HepG2 (cell line): ENCODE measurements around the gene SCNM1. TPM values are rescaled to one million over a fixed set of nuclear protein-coding genes. Genes with fewer than 3 reads are reported as not detected.

Experiments
- ATAC-seq: fragments of 200-7000 bp; cut with Tn5 transposase; 3 replicates; pipeline ENCODE4 v1.9.1; 2020; ENCODE audit warnings: mild to moderate bottlenecking, moderate library complexity
- BruUV-seq: library from RNA; stranded (reverse); fragments of 400-500 nt; replicated peaks from 2 replicates; lab custom pipeline; 2021; lab: Mats Ljungman, UMichigan
- CTCF ChIA-PET: fragments of 300-600 bp; formaldehyde crosslinking; extraction: SDS; loops from one replicate; lab custom pipeline; 2021; ENCODE audit warnings: low total read pairs, inconsistent platforms, low intra/inter-chr PET ratio; lab: Yijun Ruan, JAX
- POLR2A ChIA-PET: fragments of 350-600 bp; sonication (Branson Sonifier 250); formaldehyde crosslinking; loops from one replicate; lab custom pipeline; 2020; ENCODE audit warnings: antibody characterized with exemption, inconsistent platforms; lab: Yijun Ruan, JAX
- DNase-seq: peaks from one replicate; pipeline ENCODE4 v3.0.0-alpha.2; 2015; ENCODE audit warnings: low spot score
- FAIRE-seq: peaks from 3 replicates; lab custom pipeline; 2011; peaks lifted over from hg19 to GRCh38; lab: Jason Lieb, UNC
- H2AFZ ChIP-seq: one replicate; pipeline ENCODE4 v1.6.1; 2011; ENCODE audit warnings: low read length, inconsistent platforms
- H3K27ac ChIP-seq: fragments of 300-600 bp; 3 replicates; pipeline ENCODE4 v1.8.0; 2011; ENCODE audit warnings: mixed run types, mild to moderate bottlenecking, mixed read lengths, low read length, inconsistent platforms; ENCODE audit not compliant: insufficient read depth; ENCODE audit errors: extremely low read length
- H3K27me3 ChIP-seq, 2 experiments: fragments of 200-600 bp in 1 of 2; 2 replicates in 1 of 2; 3 replicates in 1 of 2; pipeline versions ENCODE4 v1.6.0 to v1.8.0; 2011; ENCODE audit warnings: low read length in 2 of 2, mild to moderate bottlenecking in 2 of 2, moderate library complexity in 2 of 2, inconsistent platforms in 1 of 2; ENCODE audit not compliant: insufficient read depth in 2 of 2, control insufficient read depth in 1 of 2
- H3K36me3 ChIP-seq, 2 experiments: fragments of 200-600 bp in 1 of 2; replicated peaks in 1 of 2; 2 replicates in 1 of 2; 3 replicates in 1 of 2; pipeline versions ENCODE4 v1.5.1 to v1.8.0; 2011; ENCODE audit warnings: low read length in 2 of 2, inconsistent platforms in 1 of 2; ENCODE audit not compliant: insufficient read depth in 2 of 2, control insufficient read depth in 1 of 2
- H3K4me1 ChIP-seq: 2 replicates; pipeline ENCODE4 v1.5.1; 2012; ENCODE audit warnings: low read length, inconsistent platforms; ENCODE audit not compliant: insufficient read depth
- H3K4me2 ChIP-seq: 2 replicates; pipeline ENCODE4 v1.6.0; 2011; ENCODE audit warnings: low read depth, low read length, inconsistent platforms
- H3K4me3 ChIP-seq, 3 experiments: fragments of 200-600 bp in 1 of 3; sonication (generic), shearing (Covaris generic) in 1 of 3; replicated peaks in 1 of 3; 2 replicates each; pipeline ENCODE4 v1.5.1; 2011 to 2016; ENCODE audit warnings: low read length in 3 of 3, inconsistent platforms in 2 of 3, low read depth in 2 of 3, mild to moderate bottlenecking in 2 of 3, control low read depth in 1 of 3, mixed read lengths in 1 of 3; ENCODE audit not compliant: insufficient read depth in 1 of 3
- H3K79me2 ChIP-seq: one replicate; pipeline ENCODE4 v1.6.1; 2011; ENCODE audit warnings: low read length, inconsistent platforms; ENCODE audit not compliant: insufficient read depth
- H3K9ac ChIP-seq: 2 replicates; pipeline ENCODE4 v1.6.0; 2011; ENCODE audit warnings: mild to moderate bottlenecking, low read depth, low read length, inconsistent platforms; ENCODE audit not compliant: insufficient read depth
- H3K9me3 ChIP-seq: 2 replicates; pipeline ENCODE4 v1.5.1; 2012; ENCODE audit warnings: mild to moderate bottlenecking, low read length
- H4K20me1 ChIP-seq: 2 replicates; pipeline ENCODE4 v1.6.0; 2011; ENCODE audit warnings: inconsistent platforms, mild to moderate bottlenecking, low read length, moderate library complexity; ENCODE audit not compliant: insufficient read depth
- ARNT ChIP-seq: fragments of 450-650 bp; IDR thresholded peaks from 2 replicates; pipeline ENCODE4 v1.6.1; 2017
- ATRX ChIP-seq: sonication (generic); formaldehyde crosslinking; IDR thresholded peaks from 2 replicates; pipeline ENCODE4 v1.4.0; 2020; ENCODE audit warnings: missing genetic modification reagents, borderline replicate concordance
- BHLHE40 ChIP-seq: IDR thresholded peaks from 2 replicates; pipeline ENCODE4 v1.6.1; 2011; ENCODE audit warnings: low read length, improper control_type of control experiment
- CBX1 ChIP-seq: IDR thresholded peaks from one replicate; pipeline ENCODE4 v1.6.1; 2016; ENCODE audit warnings: antibody characterized with exemption, low read depth
- CBX2 ChIP-seq, 2 experiments: fragments of 200-600 bp in 1 of 2; sonication (generic); formaldehyde crosslinking in 1 of 2; IDR thresholded peaks; 2 replicates each; pipeline versions ENCODE4 v1.7.0 to v1.8.1; 2018 to 2022; ENCODE audit warnings: low read depth in 2 of 2, low read length in 1 of 2, mild to moderate bottlenecking in 1 of 2, missing genetic modification reagents in 1 of 2
- JARID2 ChIP-seq: sonication (generic); formaldehyde crosslinking; IDR thresholded peaks from 2 replicates; pipeline ENCODE4 v1.8.1; 2023; ENCODE audit warnings: missing genetic modification reagents, inconsistent platforms; ENCODE audit not compliant: insufficient replicate concordance
- KDM3A ChIP-seq: IDR thresholded peaks from 2 replicates; pipeline ENCODE4 v1.6.1; 2018; ENCODE audit warnings: low read depth, missing compliant biosample characterization
- NCOA2 ChIP-seq: sonication (generic); formaldehyde crosslinking; IDR thresholded peaks from 2 replicates; pipeline ENCODE4 v1.8.0; 2022; ENCODE audit warnings: inconsistent platforms
- NR2C2 ChIP-seq: sonication (generic); formaldehyde crosslinking; IDR thresholded peaks from 2 replicates; pipeline ENCODE4 v1.4.0; 2020; ENCODE audit warnings: missing genetic modification reagents, mild to moderate bottlenecking, moderate library complexity, borderline replicate concordance
- RARG ChIP-seq: sonication (generic); formaldehyde crosslinking; IDR thresholded peaks from 2 replicates; pipeline ENCODE4 v1.4.0; 2020; ENCODE audit warnings: low read depth, mild to moderate bottlenecking, missing genetic modification reagents
- RFXANK ChIP-seq: IDR thresholded peaks from 2 replicates; pipeline ENCODE4 v1.6.1; 2016
- ZEB1 ChIP-seq: IDR thresholded peaks from 2 replicates; pipeline ENCODE4 v1.6.1; 2012; ENCODE audit warnings: mild to moderate bottlenecking, low read depth, inconsistent platforms; ENCODE audit not compliant: insufficient replicate concordance
- ZNF101 ChIP-seq: sonication (generic); formaldehyde crosslinking; IDR thresholded peaks from 2 replicates; pipeline ENCODE4 v1.4.0; 2020; ENCODE audit warnings: mild to moderate bottlenecking, low read depth, missing genetic modification reagents, borderline replicate concordance
- ZNF326 ChIP-seq: sonication (generic); formaldehyde crosslinking; IDR thresholded peaks from 2 replicates; pipeline ENCODE4 v1.4.0; 2020; ENCODE audit warnings: missing genetic modification reagents, borderline replicate concordance
- WGBS: methylation state at CpG from one replicate; pipeline ENCODE4 v1.1.6; 2017; ENCODE audit warnings: low lambda C conversion rate; 5-methylcytosine and 5-hydroxymethylcytosine counted together
- in situ Hi-C: cut with HindIII; loops from 2 replicates; pipeline ENCODE4 v1.10.0; 2017; ENCODE audit warnings: low pct_unique_long_range_greater_than_20kb; ENCODE audit not compliant: extremely low pct_ligation_motif_present
- intact Hi-C: fragments of 100-400 bp; cut with micrococcal nuclease; formaldehyde crosslinking; loops from one replicate; pipeline ENCODE4 v1.10.0; 2022; ENCODE audit not compliant: unreplicated experiment
- polyA plus RNA-seq, 8 experiments: library from polyadenylated mRNA; depleted of rRNA in 3 of 8; stranded (reverse) in 7 of 8; unstranded in 1 of 8; fragments of >200 nt; fragmentation: Illumina TruSeq in 4 of 8; extraction: Trizol in 4 of 8; gene quantifications; 2 replicates each; pipeline versions ENCODE4 v1.2.1 to v1.2.3, GENCODE V29; 2011 to 2016; ENCODE audit warnings: low read depth in 4 of 8, missing spikeins in 1 of 8, mixed read lengths in 1 of 8; ENCODE audit not compliant: insufficient read depth in 1 of 8
- total RNA-seq, 5 experiments: library from RNA; depleted of rRNA; stranded (reverse); fragments of >200 nt; fragmentation: Illumina TruSeq; extraction: Trizol; gene quantifications; 2 replicates each; pipeline ENCODE4 v1.2.3, GENCODE V29; 2016; ENCODE audit warnings: low read depth in 1 of 5
- TF ChIP-seq, protein P1 (sequence below): sonication (generic); formaldehyde crosslinking; IDR thresholded peaks from 2 replicates; pipeline ENCODE4 v1.5.0; 2020; ENCODE audit warnings: mild to moderate bottlenecking, missing genetic modification reagents
- TF ChIP-seq, protein P2 (sequence below): sonication (generic); formaldehyde crosslinking; IDR thresholded peaks from 2 replicates; pipeline ENCODE4 v1.4.0; 2020; ENCODE audit warnings: mild to moderate bottlenecking, missing genetic modification reagents
- TF ChIP-seq, protein P3 (sequence below): sonication (generic); formaldehyde crosslinking; IDR thresholded peaks from 2 replicates; pipeline ENCODE4 v1.4.0; 2020; ENCODE audit warnings: mild to moderate bottlenecking, missing genetic modification reagents, borderline replicate concordance

Gene SCNM1
- total and polyA plus RNA-seq, 2 of the 13 experiments (the other 11 are each of a cell fraction or from before 2014, with no cell fraction given), result 16.3 to 31.5 TPM

DNA sequence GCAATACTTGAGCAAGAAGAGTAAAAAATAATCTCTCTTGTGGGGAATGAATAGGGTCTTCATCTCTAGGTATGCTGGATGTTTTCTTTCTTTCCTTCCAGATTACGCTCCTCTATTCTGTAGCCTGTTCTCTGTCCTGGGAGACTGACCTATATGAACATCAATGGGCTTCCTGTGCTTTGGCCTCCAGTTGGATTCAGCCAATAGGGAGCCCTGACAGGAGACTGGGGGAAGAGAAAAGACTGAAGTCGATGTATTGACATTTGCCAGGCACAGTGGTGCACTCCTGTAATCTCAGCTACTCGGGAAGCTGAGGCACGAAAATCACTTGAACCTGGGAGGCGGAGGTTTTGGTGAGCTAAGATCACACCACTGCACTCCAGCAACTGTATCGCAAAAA, 37.1 kb upstream of the SCNM1 start:
- Histone ChIP-seq H3K9ac (no peak overlapping the region), H3K27me3 (no peaks in the 10 kb centered on the region), H3K9me3 (no peaks in the 10 kb centered on the region), H2AFZ (no peak overlapping the region), H3K4me3 (no peak overlapping the region), H3K27ac (no peak overlapping the region), H3K4me1 (peaks cover 20% of the 10 kb centered on the region), H3K79me2 (no peaks in the 10 kb centered on the region), H3K36me3 (no peaks in the 10 kb centered on the region), H4K20me1 (no peaks in the 10 kb centered on the region), H3K4me2 (no peak overlapping the region)
- POLR2A ChIA-PET, result no interaction called here
- intact Hi-C loops, result no loop called here
- ATAC-seq (peak; percentile 62), DNase-seq (no peak), FAIRE-seq (no peak)
- CTCF ChIA-PET, result no interaction called here
- in situ Hi-C loops, result no loop called here
- 39% methylated on average over 6 of the region's 6 CpGs for WGBS
- no TSS peak for BruUV-seq
- TF ChIP-seq RFXANK (no peak), RARG (CRISPR knock-in tag) (no peak), NR2C2 (no peak), BHLHE40 (no peak), NCOA2 (no peak), CBX2 (IDR thresholded peaks at IDR 0.05; ENCODE audit: low read depth, low read length) (no peak), CBX2 (CRISPR knock-in tag; IDR thresholded peaks at IDR 0.05; ENCODE audit: low read depth) (no peak), ZEB1 (no peak), JARID2 (no peak), ARNT (no peak), ZNF101 (CRISPR knock-in tag) (no peak), CBX1 (no peak), ZNF326 (CRISPR knock-in tag) (no peak), ATRX (CRISPR knock-in tag) (no peak), KDM3A (no peak)
- TF ChIP-seq, protein P1, sequence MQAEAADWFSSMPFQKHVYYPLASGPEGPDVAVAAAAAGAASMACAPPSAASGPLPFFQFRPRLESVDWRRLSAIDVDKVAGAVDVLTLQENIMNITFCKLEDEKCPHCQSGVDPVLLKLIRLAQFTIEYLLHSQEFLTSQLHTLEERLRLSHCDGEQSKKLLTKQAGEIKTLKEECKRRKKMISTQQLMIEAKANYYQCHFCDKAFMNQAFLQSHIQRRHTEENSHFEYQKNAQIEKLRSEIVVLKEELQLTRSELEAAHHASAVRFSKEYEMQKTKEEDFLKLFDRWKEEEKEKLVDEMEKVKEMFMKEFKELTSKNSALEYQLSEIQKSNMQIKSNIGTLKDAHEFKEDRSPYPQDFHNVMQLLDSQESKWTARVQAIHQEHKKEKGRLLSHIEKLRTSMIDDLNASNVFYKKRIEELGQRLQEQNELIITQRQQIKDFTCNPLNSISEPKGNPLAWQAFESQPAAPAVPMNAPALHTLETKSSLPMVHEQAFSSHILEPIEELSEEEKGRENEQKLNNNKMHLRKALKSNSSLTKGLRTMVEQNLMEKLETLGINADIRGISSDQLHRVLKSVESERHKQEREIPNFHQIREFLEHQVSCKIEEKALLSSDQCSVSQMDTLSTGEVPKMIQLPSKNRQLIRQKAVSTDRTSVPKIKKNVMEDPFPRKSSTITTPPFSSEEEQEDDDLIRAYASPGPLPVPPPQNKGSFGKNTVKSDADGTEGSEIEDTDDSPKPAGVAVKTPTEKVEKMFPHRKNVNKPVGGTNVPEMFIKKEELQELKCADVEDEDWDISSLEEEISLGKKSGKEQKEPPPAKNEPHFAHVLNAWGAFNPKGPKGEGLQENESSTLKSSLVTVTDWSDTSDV, result no peak
- TF ChIP-seq, protein P2, sequence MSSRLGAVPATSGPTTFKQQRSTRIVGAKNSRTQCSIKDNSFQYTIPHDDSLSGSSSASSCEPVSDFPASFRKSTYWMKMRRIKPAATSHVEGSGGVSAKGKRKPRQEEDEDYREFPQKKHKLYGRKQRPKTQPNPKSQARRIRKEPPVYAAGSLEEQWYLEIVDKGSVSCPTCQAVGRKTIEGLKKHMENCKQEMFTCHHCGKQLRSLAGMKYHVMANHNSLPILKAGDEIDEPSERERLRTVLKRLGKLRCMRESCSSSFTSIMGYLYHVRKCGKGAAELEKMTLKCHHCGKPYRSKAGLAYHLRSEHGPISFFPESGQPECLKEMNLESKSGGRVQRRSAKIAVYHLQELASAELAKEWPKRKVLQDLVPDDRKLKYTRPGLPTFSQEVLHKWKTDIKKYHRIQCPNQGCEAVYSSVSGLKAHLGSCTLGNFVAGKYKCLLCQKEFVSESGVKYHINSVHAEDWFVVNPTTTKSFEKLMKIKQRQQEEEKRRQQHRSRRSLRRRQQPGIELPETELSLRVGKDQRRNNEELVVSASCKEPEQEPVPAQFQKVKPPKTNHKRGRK (CRISPR knock-in tag), result no peak
- TF ChIP-seq, protein P3, sequence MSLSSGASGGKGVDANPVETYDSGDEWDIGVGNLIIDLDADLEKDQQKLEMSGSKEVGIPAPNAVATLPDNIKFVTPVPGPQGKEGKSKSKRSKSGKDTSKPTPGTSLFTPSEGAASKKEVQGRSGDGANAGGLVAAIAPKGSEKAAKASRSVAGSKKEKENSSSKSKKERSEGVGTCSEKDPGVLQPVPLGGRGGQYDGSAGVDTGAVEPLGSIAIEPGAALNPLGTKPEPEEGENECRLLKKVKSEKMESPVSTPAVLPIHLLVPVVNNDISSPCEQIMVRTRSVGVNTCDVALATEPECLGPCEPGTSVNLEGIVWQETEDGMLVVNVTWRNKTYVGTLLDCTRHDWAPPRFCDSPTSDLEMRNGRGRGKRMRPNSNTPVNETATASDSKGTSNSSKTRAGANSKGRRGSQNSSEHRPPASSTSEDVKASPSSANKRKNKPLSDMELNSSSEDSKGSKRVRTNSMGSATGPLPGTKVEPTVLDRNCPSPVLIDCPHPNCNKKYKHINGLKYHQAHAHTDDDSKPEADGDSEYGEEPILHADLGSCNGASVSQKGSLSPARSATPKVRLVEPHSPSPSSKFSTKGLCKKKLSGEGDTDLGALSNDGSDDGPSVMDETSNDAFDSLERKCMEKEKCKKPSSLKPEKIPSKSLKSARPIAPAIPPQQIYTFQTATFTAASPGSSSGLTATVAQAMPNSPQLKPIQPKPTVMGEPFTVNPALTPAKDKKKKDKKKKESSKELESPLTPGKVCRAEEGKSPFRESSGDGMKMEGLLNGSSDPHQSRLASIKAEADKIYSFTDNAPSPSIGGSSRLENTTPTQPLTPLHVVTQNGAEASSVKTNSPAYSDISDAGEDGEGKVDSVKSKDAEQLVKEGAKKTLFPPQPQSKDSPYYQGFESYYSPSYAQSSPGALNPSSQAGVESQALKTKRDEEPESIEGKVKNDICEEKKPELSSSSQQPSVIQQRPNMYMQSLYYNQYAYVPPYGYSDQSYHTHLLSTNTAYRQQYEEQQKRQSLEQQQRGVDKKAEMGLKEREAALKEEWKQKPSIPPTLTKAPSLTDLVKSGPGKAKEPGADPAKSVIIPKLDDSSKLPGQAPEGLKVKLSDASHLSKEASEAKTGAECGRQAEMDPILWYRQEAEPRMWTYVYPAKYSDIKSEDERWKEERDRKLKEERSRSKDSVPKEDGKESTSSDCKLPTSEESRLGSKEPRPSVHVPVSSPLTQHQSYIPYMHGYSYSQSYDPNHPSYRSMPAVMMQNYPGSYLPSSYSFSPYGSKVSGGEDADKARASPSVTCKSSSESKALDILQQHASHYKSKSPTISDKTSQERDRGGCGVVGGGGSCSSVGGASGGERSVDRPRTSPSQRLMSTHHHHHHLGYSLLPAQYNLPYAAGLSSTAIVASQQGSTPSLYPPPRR (CRISPR knock-in tag), result no peak
